SK-N-DZ (cell line): Measurements from ENCODE around the gene LRP1.
A peak's percentile ranks its signal among the peaks of the same experiment; 100 is the strongest.

Experiments
- DNase-seq: peaks from one replicate; pipeline ENCODE4 v3.0.0-alpha.2; 2015; ENCODE audit warnings: low spot score

Gene LRP1

GRCh38 chr12:57170927-57171326 lies 42.6 kb downstream of the LRP1 start:
- DNase-seq: no peak

- no peak for DNase-seq
These were observed 43.4 kb downstream of the LRP1 start for GRCh38 chr12:57171668-57172067.

DNA sequence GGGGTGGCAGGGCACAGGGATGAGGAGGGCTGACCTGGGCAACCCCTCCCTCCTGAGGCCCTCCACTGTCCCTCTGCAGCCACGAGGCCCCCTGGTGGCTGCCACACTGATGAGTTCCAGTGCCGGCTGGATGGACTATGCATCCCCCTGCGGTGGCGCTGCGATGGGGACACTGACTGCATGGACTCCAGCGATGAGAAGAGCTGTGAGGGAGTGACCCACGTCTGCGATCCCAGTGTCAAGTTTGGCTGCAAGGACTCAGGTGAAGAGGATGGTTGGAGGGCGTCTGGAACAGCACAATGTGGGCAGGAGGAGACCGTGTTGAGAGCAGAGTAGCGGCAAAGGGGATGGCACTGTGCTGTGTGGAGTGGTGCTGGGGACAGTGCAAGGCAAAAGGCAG lies 44.8 kb downstream of the LRP1 start:
- DNase-seq: peak; percentile 50

GRCh38 chr12:57173683-57174082 lies 45.4 kb downstream of the LRP1 start:
- no peak for DNase-seq

DNA sequence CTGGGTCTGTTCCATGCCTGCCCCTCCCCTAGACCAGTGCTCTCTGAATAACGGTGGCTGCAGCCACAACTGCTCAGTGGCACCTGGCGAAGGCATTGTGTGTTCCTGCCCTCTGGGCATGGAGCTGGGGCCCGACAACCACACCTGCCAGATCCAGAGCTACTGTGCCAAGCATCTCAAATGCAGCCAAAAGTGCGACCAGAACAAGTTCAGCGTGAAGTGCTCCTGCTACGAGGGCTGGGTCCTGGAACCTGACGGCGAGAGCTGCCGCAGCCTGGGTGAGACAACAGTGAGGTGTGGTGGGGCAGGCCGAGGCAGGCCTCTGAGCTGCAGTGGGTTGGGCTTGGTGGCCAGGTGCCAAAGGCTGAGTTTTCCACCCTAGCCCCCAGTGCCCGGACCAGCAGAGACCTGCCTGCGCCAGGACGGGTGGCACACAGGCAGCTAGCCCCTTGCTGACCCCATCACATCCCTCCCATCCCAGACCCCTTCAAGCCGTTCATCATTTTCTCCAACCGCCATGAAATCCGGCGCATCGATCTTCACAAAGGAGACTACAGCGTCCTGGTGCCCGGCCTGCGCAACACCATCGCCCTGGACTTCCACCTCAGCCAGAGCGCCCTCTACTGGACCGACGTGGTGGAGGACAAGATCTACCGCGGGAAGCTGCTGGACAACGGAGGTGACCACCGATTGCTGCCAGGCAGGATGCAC lies 47.3 kb downstream of the LRP1 start:
- DNase-seq: peak; percentile 63

GRCh38 chr12:57176139-57176477 lies 47.8 kb downstream of the LRP1 start:
- no peak for DNase-seq

DNA sequence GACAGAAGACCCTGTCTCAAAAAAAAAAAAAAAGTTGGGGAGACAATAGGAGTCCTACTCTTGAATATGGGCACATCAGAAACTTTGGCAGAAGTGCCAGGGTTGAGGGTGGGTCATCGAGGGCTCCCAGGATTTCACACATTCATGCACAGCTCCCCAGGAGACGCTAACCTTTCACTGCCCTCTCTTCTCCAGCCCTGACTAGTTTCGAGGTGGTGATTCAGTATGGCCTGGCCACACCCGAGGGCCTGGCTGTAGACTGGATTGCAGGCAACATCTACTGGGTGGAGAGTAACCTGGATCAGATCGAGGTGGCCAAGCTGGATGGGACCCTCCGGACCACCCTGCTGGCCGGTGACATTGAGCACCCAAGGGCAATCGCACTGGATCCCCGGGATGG lies 48.6 kb downstream of the LRP1 start:
- DNase-seq: no peak

- no peak for DNase-seq
These were observed 49.1 kb downstream of the LRP1 start for GRCh38 chr12:57177354-57177753.

DNA sequence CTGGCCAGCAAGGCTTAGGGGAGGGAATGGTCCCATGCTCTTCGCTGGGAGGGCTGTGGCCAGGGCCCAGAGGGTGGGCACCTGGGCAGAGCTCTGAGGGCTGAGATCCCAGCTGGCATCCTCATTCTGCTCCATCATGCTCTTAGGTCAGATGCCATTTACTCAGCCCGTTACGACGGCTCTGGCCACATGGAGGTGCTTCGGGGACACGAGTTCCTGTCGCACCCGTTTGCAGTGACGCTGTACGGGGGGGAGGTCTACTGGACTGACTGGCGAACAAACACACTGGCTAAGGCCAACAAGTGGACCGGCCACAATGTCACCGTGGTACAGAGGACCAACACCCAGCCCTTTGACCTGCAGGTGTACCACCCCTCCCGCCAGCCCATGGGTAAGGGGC lies 49.9 kb downstream of the LRP1 start:
- DNase-seq: no peak

GRCh38 chr12:57179331-57180086 lies 51.2 kb downstream of the LRP1 start:
- no peak for DNase-seq

DNA sequence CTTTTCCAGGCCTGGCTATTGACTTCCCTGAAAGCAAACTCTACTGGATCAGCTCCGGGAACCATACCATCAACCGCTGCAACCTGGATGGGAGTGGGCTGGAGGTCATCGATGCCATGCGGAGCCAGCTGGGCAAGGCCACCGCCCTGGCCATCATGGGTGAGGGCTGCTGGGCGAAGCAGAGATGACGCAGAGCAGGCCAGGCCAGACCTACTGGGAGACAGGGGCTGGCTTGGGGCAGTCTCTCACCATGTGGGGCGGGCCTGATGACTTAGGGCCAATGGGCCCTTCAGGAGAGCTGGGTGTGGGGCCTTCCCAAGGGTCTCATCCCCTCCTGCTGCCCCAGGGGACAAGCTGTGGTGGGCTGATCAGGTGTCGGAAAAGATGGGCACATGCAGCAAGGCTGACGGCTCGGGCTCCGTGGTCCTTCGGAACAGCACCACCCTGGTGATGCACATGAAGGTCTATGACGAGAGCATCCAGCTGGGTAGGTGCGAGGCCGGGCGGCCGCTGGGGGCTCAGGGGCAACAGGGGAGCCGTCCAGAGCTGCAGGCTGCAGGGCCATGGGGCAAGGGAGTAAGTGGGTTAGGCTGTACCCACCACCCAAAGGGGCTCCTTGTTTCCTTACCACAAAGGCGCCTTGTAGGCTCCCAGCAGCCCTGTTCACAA lies 52.2 kb downstream of the LRP1 start:
- no peak for DNase-seq

GRCh38 chr12:57181072-57181471 lies 52.8 kb downstream of the LRP1 start:
- DNase-seq: no peak

- DNase-seq: no peak
These were observed 53.4 kb downstream of the LRP1 start for GRCh38 chr12:57181561-57182155.

- DNase-seq: peak; percentile 68
These were observed 54.8 kb downstream of the LRP1 start for GRCh38 chr12:57182918-57183575.

GRCh38 chr12:57183939-57184725 lies 55.8 kb downstream of the LRP1 start:
- no peak for DNase-seq

DNA sequence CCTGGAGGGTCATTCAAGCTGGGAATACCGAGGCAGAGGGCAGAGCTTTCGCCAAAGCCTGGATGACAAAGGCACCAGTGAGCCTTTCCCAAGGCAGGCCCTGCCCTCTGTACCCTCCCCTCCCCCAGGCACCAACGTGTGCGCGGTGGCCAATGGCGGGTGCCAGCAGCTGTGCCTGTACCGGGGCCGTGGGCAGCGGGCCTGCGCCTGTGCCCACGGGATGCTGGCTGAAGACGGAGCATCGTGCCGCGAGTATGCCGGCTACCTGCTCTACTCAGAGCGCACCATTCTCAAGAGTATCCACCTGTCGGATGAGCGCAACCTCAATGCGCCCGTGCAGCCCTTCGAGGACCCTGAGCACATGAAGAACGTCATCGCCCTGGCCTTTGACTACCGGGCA lies 57.1 kb downstream of the LRP1 start:
- no peak for DNase-seq

GRCh38 chr12:57185906-57186508 lies 57.7 kb downstream of the LRP1 start:
- DNase-seq: no peak

GRCh38 chr12:57187222-57188089 lies 59.2 kb downstream of the LRP1 start:
- no peak for DNase-seq

DNA sequence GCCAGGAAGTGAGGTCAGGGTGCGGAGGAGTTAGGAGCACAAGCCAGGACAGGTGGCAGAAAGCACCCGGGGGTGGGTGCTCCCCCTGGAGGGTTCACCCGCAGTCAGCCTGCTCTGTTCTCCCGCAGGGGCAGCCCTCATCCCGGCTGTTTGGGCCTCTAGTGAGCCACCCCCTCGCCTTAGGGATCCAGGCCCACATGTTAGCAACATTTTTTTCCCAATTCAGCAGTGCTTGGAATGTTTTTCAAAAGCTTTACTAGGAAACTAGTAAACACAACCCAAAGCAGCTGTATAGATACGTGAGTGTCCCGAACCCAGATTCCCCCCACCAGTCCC lies 59.8 kb downstream of the LRP1 start:
- no peak for DNase-seq

GRCh38 chr12:57190037-57190436 lies 61.8 kb downstream of the LRP1 start:
- DNase-seq: no peak
